Erythroblast (primary cell): Measurements from ENCODE around the gene ADM.
A peak's percentile ranks its signal among the peaks of the same experiment; 100 is the strongest.
"Not testable (repeated sequence)": the region's sequence is repeated elsewhere in the genome, so short reads cannot be mapped to it uniquely, and the experiment has no call there.

Experiments used
- DNase-seq, 2 experiments: peaks; one replicate each; lab custom pipeline; 2025; lab: John Stamatoyannopoulos, UW
- GATA1 ChIP-seq: IDR thresholded peaks from 2 replicates; pipeline ENCODE4 v1.6.1; 2011; ENCODE audit warnings: low read depth, mild to moderate bottlenecking, control low read depth, low read length, moderate library complexity
- POLR2A ChIP-seq: IDR thresholded peaks from 2 replicates; pipeline ENCODE4 v1.6.1; 2011; ENCODE audit warnings: mild to moderate bottlenecking, low read length

The ADM gene, protein sequence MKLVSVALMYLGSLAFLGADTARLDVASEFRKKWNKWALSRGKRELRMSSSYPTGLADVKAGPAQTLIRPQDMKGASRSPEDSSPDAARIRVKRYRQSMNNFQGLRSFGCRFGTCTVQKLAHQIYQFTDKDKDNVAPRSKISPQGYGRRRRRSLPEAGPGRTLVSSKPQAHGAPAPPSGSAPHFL

DNA sequence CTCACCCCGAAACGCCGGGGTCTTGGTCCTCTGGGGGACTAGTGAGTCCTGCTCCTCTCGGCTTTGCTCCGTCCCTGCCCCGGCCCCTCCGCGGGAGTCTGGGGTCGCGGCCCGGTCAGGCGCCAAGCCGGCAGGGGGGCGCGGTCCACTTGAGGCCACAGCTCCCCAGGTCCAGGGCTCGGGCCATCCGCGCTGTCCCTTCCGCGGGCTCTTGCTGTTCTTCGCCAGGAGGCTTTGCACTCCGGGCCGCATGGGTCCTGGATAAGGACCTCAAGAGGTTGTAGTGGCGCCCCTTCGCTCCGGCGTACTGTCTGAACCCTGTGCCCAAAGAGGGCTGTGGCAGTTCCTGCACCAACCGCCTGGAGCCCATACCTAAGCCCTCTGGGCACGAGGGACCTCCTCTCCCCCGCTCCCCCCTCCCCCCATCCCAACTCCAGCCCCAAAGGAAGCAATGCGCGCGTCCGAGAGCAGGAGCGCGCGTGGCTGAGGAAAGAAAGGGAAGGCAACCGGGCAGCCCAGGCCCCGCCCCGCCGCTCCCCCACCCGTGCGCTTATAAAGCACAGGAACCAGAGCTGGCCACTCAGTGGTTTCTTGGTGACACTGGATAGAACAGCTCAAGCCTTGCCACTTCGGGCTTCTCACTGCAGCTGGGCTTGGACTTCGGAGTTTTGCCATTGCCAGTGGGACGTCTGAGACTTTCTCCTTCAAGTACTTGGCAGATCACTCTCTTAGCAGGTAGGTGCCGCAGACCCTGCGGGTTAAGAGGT, at the start of gene ADM:
Gene ADM (plus strand): TSS at position 579 of the 767 bp plus-strand sequence. CDS start 628 bp downstream, outside the sequence.
- TF ChIP-seq GATA1 (no peak), POLR2A (no peak)
- peak; percentile 59 to 66 for DNase-seq

DNA sequence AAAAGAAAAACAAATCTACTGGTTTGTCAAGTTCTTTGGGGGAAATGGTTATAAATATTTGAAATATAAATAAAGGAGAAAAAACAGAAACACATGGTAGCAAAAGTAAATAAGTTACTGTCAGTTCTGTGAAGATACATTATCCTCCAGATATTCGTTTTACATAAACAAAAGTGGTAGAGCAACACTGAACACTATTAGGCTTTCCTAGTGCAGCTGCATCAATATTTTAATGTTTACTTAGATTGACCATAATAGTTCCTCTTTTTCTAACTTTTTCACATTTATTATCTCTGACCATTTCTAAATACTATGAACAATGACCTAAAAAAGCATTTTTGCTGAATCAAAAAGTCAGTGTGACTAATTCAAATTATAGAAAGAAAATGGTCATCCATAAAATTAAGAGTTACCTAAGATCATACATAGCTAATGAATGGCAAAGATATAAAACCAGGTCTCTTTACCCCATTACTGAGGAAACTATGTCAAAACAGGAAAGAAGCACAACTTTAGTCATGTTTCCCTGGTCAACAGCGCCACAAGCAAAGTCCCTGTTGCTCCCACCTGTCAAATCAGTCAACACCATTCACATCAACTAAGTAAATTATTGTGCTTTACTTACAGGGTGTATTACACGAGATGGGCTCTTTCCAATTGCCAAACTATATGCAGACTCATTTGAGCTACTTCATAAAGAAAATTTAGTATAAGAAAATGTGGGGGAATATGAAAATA, 49.3 kb upstream of the ADM start:
- DNase-seq = no peak
- TF ChIP-seq GATA1 = no peak
- no peak for TF ChIP-seq POLR2A

DNA sequence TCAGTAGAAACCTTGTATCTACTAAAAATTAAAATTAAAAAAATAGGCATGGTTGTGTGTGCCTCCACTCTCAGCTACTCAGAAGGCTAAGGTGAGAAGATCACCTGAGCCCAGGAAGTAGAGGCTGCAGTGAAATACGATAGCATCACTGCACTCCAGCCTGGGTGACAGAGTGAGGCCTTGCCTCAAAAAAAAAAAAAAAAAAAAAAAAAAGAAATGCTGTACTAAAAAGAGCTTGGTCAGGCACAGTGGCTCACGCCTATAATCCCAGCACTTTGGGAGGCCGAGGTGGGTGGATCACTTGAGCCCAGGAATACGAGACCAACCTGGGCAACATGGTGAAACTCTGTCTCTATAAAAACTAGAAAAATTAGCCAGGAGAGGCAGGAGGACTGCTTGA, 47.4 kb upstream of the ADM start:
- TF ChIP-seq POLR2A (no peak), GATA1 (no peak)

DNA sequence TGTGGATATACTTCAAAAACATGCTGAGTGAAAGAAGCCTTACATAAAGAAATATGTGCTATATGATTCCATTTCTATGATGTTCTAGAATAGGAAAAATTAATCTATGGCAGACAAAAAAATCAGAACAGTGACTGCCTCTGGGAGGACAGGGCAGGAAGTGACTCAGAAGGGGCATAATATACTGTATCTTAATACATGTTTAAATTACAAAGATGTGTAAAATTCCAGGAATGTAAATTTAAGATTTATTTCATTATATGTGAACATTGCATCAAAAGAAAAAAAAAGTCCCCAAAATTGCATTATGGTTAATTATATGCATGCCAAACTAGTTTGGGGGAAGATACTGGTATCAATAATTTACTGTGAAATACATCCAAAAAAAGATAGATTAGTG, 43.1 kb upstream of the ADM start:
- TF ChIP-seq POLR2A (no peak), GATA1 (no peak)
- DNase-seq = no peak

More for the DNA sequence above, 47.4 kb upstream of the ADM start:
- DNase-seq = no peak

DNA sequence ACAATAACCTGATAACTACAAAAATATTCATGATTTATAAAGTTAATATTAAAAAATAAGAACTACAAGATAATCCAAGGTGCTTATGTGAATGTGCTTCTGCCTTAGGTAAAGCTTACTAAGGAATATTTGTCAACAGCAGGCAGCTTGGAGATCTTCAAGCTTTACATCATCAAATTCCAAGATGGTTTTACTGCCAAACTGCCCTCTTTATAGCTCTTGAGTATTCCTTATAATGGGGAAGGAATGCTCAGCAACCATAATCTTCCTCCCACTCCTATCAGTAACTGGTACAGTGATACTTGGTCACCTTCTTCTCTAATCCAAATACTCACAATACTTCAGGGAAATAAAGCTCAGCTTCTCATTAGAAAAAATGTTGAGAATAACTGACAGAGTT, 40.9 kb upstream of the ADM start:
- TF ChIP-seq GATA1 (no peak), POLR2A (no peak)
- no peak for DNase-seq

DNA sequence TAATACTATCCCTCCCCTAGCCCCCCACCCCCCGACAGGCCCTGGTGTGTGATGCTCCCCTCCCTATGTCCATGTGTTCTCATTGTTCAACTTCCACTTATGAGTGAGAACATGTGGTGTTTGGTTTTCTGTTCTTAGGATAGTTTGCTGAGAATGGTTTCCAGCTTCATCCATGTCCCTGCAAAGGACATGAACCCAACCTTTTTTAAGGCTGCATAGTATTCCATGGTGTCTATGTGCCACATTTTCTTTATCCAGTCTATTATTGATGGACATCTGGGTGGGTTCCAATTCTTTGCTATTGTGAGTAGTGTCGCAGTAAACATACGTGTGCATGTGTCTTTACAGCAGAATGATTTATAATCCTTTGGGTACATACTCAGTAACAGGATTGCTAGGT, 40.2 kb upstream of the ADM start:
- DNase-seq = not testable (repeated sequence)

DNA sequence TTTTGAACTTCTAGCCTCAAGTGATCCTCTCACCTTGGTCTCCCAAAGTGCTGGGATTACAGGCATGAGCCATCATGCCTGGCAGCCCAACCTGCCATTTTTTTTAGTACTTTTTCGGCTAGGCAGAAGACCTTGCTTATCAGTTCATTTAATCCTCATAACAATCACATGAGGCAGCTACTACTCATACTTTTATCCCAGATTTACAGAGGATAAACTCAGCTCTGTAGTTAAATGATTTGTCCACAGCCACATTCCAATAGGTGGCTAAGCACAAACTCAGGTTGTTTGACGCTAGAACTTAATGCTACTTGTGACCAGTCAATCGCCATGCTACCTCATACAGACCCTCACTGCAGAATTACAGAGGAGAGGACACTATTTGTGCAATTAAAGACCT, 38.9 kb upstream of the ADM start:
- no peak for DNase-seq
- TF ChIP-seq POLR2A = no peak
- no peak for TF ChIP-seq GATA1

DNA sequence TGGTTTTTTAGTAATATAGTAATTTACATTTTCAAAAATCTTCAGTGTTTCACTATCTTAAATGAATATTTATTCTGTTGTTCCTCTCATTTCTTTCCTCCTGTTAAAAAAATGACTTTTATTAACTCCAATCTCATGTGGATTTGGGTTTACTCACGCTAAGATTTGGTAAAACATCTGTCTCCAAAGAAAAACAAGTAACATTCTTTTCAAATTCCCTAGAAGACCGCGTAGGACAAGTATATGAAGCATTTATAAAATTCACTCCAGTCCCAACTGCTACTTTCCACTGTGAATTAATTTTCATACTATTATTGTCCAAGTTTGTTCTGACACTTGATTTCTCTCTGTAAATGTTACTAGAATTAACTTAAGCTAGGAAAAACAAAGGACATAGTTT, 37.1 kb upstream of the ADM start:
- no peak for DNase-seq
- TF ChIP-seq POLR2A (no peak), GATA1 (no peak)

DNA sequence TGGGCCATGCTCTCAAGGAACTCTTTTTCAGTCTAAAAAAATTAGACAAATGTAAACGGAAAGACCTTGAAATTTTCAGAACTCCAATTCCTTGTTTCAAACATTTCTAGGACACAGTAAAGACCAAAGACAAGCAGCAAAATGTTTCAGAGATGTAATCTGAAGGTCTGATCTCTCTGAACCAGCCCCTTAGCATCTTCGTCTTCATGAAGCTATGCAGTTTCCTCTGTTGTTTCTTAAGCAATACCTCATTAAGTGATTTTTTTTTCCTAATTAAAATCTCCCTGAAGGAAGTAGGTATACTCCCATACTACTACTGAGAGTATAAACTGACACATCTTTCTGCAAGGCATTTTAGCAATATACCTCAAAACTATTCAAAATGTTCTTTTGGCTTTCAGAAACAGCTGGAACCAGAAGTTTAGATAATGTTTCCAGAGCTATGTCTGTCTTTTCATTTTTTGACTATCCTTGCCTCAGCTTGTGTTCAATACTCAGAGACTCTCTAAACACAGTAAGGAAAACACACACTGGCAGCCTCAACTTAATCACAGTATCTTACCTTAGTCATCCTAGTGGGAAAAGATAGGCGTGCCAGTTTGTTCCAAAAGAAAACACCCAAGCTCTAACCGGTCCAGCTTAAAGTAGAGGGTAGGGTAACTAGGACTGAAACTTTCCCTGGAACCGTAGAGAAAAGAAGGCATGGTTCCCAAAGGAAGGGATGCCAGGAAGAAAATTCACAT, 36.0 kb upstream of the ADM start:
- TF ChIP-seq POLR2A = no peak
- TF ChIP-seq GATA1 = no peak
- no peak for DNase-seq

DNA sequence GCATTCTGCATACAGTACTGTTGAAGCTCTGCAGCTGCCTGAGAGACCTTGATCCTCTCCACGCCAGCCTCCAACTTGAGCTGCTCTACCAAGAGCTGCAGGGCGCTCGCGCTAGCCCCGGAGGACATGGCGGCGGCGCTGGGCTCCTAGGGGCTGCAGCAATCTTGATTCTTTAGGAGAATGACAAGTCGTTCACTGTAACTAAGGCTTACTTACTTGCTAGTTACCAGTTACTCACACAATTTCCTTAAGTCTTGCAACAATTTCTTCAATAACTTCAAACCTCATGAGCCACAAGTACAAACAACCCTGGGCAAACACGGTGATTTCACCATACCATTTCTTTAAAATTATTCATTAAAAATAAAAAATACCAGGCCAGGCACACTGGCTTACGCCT, 32.7 kb upstream of the ADM start:
- DNase-seq = no peak
- TF ChIP-seq POLR2A (no peak), GATA1 (no peak)

DNA sequence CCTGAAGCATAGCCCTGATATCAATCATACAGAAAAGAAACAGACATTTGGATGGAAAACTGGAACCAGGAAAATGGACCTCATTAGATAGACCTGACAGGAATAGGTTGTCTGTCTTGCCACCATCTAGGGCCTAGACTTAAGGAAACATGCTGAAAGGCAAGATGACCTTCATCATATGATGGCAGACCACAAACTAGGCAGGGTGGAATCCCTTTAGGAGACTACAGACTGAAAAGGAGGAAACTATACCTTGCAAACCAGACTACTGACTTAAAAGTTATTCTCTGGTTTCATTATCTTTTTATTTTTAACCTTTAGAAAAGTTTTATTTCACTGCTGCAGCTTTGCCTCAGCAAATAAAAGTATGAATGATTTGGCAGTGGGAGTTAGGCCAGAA, 31.1 kb upstream of the ADM start:
- no peak for TF ChIP-seq POLR2A
- TF ChIP-seq GATA1 = no peak

DNA sequence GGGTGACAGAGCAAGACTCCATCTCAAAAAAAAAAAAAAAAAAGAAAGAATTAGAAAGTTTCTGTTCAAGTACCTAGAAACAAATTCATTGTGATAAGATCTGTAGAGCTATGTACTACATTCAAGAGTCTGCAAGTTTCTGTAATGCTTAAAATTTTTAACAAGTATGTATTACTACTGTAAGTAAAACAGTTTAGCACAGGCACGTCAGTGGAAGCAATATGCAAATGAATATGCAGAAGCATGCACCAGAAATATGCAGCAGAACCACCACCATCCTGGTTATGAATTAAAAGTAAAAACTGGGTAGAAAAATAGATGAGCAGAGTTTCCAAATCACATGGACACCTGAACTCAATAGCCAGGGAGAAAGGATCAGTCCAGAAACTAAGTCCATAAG, 30.1 kb upstream of the ADM start:
- TF ChIP-seq POLR2A (no peak), GATA1 (no peak)
- DNase-seq = no peak

More for the DNA sequence above, 31.1 kb upstream of the ADM start:
- DNase-seq = no peak

DNA sequence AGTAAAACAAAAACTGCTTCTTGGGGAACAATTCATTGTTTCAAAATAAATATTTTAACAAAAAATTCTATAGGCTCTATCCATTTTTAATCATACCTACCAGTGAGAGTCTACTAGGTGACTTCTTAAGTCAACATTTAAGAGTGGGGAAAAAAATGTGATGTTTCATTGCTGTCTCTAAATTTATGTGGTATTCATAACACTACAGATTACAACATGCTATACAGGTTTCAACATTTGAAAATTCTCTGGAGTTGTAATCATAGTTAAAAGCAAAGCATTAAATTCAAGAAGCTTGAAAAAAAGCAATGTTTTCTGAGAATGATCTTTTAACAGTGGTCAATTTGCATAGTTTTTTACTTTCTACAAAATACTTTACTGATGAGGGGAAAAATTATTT, 29.2 kb upstream of the ADM start:
- TF ChIP-seq GATA1 (no peak), POLR2A (no peak)
- DNase-seq = no peak

DNA sequence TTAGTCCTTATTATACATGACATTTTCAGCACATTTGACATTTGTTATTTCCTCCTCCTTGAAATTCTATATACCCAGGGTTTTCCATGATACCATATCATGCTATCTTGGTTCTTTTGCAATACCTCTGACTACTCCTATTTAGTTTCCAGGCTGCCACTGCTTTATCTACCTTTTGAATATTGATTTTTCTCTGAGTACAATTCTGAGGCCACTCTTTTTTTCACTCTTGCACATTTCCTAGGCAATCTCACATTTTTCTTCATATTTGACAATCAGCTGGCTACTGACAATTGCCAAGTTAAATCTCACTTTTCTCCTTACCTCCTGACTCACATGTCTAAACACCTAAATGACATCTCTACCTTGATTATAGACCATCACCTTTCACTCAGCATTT, 22.8 kb upstream of the ADM start:
- TF ChIP-seq GATA1 = no peak
- TF ChIP-seq POLR2A = no peak

More for the DNA sequence above, 22.8 kb upstream of the ADM start:
- DNase-seq = no peak
